ENCODE measurements around the gene FBXL15.

GRCh38 chr10:102397222-102398171, 23.1 kb upstream of the FBXL15 start:
- TF ChIP-seq POLR2AphosphoS5 (IDR thresholded peaks at IDR 0.05) = no peak
- TF ChIP-seq CTCF (IDR thresholded peaks at IDR 0.05) = no peak
- TF ChIP-seq EP300 (IDR thresholded peaks at IDR 0.05) = no peak
- no peak for TF ChIP-seq POLR2A (IDR thresholded peaks at IDR 0.05; ENCODE audit: low read depth)

Measured in esophagus muscularis mucosa (tissue), 4 donors.